BJ (cell line): Measurements from ENCODE around the gene ACVR1. TPM values are rescaled to one million over a fixed set of nuclear protein-coding genes. Genes with fewer than 3 reads are reported as not detected.

Experiments
- CTCF ChIA-PET: fragments of 350-600 bp; formaldehyde crosslinking; extraction: SDS; loops from one replicate; lab custom pipeline; 2021; ENCODE audit warnings: antibody characterized with exemption, inconsistent platforms; lab: Yijun Ruan, JAX
- POLR2A ChIA-PET: fragments of 300-600 bp; sonication (Branson Sonifier 250); formaldehyde crosslinking; extraction: SDS; loops from one replicate; lab custom pipeline; 2021; ENCODE audit warnings: antibody characterized with exemption; lab: Charles Lee
- DNase-seq: peaks from one replicate; pipeline ENCODE4 v3.0.0-alpha.2; 2011; ENCODE audit warnings: low read depth
- H3K27me3 ChIP-seq: 2 replicates; pipeline ENCODE4 v1.6.0; 2011; ENCODE audit warnings: low read length; ENCODE audit not compliant: control insufficient read depth, insufficient read depth
- H3K36me3 ChIP-seq: 2 replicates; pipeline ENCODE4 v1.5.1; 2011; ENCODE audit warnings: low read length; ENCODE audit not compliant: control insufficient read depth, insufficient read depth
- H3K4me3 ChIP-seq: 2 replicates; pipeline ENCODE4 v1.5.1; 2011; ENCODE audit warnings: low read depth, mild to moderate bottlenecking, control low read depth, low read length
- polyA plus RNA-seq: library from polyadenylated mRNA; depleted of rRNA; stranded (reverse); fragments of >200 nt; gene quantifications from 2 replicates; pipeline ENCODE4 v1.2.3, GENCODE V29; 2011
- TF ChIP-seq, protein P1 (sequence below): IDR thresholded peaks from 2 replicates; pipeline ENCODE4 v1.5.1; 2011; ENCODE audit warnings: low read depth, mild to moderate bottlenecking, control low read depth, inconsistent platforms, low read length, moderate library complexity; ENCODE audit not compliant: insufficient read depth

ACVR1 gene
- polyA plus RNA-seq, 1 experiment: 28.5 TPM

DNA sequence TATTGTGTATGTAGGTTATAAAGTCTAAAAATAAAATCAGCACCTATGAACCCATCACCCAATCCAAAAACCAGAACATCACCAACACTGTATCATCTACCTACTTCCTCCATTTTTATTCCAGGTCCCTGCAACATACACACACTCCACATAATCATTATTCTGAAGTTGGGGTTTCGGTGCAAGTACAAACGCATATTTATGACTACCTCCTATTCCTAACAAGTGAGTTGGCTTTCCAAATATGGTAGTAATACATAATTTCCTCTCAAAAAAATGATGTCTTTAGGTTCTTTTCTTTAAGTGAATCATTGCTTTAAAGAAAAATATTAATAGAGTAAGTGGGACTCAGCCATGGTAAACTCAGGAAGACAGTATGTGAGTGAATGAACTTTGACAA lies 3.3 kb downstream of the ACVR1 start:
- H3K4me3 ChIP-seq: no peak overlapping the region
- TF ChIP-seq, protein P1, sequence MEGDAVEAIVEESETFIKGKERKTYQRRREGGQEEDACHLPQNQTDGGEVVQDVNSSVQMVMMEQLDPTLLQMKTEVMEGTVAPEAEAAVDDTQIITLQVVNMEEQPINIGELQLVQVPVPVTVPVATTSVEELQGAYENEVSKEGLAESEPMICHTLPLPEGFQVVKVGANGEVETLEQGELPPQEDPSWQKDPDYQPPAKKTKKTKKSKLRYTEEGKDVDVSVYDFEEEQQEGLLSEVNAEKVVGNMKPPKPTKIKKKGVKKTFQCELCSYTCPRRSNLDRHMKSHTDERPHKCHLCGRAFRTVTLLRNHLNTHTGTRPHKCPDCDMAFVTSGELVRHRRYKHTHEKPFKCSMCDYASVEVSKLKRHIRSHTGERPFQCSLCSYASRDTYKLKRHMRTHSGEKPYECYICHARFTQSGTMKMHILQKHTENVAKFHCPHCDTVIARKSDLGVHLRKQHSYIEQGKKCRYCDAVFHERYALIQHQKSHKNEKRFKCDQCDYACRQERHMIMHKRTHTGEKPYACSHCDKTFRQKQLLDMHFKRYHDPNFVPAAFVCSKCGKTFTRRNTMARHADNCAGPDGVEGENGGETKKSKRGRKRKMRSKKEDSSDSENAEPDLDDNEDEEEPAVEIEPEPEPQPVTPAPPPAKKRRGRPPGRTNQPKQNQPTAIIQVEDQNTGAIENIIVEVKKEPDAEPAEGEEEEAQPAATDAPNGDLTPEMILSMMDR: no peak
- ChIA-PET CTCF (interaction anchor here (0.8 to 0.9 kb wide), 2 partner anchors 12 to 80 kb away, joined by 3 read pairs; no protein-coding TSS in a partner anchor), POLR2A (no interaction called here)
- no peak for DNase-seq
- H3K36me3 ChIP-seq: no peaks in the 10 kb centered on the region; the same call in 1 of the 2 replicates
- no peaks in the 10 kb centered on the region for H3K27me3 ChIP-seq

DNA sequence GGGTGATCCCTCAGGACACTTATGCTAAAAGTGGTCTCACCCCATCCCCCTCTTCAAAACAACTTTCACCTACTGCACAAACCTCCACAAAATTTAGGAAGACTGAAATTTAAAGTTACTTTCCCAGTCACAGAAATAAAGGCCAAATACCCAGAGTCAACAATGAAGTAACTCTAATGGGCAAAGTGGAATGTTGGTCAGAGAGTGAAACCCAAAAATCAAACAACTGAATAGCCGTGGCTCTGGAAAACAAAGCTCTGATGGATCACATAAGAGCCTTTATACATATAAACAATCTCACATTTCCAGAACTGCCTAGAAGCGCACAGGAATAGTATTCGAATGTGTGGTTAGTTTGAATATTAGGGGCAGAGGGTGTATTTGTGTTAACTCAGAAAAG lies 4.7 kb downstream of the ACVR1 start:
- TF ChIP-seq, protein P1: no peak
- ChIA-PET CTCF (interaction anchor here (0.9 to 1.1 kb wide), 2 partner anchors 13 to 98 kb away, joined by 3 read pairs; no protein-coding TSS in a partner anchor), POLR2A (no interaction called here)
- Histone ChIP-seq H3K4me3 (no peak overlapping the region), H3K36me3 (no peaks in the 10 kb centered on the region; the same call in 1 of the 2 replicates), H3K27me3 (no peaks in the 10 kb centered on the region)
- no peak for DNase-seq

DNA sequence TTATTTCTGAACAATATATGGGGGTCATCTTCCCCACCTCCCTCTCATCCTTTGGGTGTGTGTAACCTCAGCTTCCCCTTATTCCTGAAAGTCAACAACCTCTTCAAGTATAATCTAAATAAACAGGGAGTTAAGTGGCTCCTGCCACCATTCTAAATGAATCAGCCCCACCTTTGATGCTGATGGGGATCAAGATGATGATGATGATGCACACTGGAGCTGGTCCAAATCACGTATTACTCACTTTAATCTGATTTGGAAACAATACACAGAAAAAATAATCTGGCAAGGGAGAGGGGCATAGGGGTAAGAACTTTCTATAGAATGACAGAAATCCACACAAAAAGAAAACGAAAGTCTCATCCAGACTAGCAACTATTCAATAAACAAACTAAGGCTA lies 7.1 kb downstream of the ACVR1 start:
- TF ChIP-seq, protein P1: no peak
- Histone ChIP-seq H3K4me3 (no peak overlapping the region), H3K36me3 (no peaks in the 10 kb centered on the region; the same call in 1 of the 2 replicates), H3K27me3 (no peaks in the 10 kb centered on the region)
- CTCF ChIA-PET: interaction anchor here (1.0 kb wide), 1 partner anchor 8 kb away, joined by 5 read pairs; no protein-coding TSS in a partner anchor
- POLR2A ChIA-PET: no interaction called here
- DNase-seq: no peak

DNA sequence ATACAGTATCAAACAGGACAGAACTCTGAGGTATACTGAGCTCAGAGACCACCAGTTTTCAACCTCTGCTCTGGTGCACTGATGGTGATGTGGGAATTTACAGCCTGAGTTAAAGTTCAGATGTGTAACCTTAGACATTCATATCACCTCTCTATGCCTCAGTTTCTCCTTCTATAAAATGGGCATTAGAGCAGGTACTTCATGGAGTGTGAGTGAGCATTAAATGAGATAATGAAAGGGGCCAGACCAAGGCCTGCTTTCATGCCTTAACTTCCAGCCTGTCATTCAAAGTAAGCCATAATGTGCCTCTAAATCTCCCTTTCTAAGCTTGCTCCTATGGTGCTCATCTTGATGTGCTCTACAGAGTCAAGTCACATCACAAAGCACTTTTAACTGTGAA lies 8.4 kb downstream of the ACVR1 start:
- ChIA-PET POLR2A (no interaction called here), CTCF (interaction anchor here (1.0 kb wide), 1 partner anchor 9 kb away, joined by 4 read pairs; the partner anchor contains the start of gene ACVR1)
- Histone ChIP-seq H3K36me3 (no peaks in the 10 kb centered on the region; the same call in 1 of the 2 replicates), H3K27me3 (no peaks in the 10 kb centered on the region), H3K4me3 (no peak overlapping the region)
- TF ChIP-seq, protein P1: no peak
- no peak for DNase-seq

DNA sequence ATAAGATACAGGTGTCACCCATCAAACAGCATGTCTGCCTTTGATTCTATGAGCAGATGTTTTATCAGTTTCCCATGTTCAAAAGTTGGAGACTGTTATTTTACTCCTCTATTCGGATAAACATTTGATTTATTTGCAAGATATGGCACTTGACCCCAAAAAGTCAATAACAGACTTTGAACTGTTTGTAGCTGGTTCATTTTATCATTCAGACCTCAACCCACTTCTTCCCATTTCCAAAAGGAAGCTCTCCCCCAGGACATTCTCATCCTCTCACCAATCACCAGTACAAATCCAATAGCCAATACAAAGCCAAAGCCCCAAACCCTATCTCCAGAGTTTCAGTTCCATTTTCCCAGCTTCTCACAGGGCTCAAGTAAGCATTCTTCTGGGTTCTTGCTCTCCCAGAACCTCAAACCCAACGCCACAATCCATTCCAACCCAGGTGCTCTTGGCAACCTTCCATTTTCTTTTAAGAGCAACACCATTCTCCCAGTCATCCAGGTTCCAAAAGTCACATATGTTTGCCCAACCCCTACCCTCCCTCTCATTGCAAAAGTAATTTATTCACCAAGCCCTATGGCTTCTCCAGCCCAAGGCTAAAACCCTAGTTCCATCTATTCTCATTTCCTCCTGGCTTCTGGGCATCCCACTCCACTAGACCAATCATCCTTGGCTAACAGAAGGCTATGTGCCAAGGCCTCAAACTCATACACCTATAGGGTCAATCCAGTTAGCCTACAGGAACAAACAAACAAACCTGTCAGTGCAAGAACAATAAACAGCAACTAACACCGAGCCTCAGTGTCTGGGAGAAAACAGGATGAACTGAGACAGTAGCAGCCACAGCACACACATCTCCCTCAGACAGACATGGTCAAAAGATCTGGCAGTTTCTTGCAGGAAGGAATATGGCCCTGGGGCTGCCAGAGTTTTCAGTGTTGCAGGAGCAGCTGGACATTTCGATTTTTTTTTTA lies 9.2 kb downstream of the ACVR1 start:
- H3K4me3 ChIP-seq: no peak overlapping the region
- DNase-seq: no peak
- CTCF ChIA-PET: interaction anchor here (1.0 kb wide), 1 partner anchor 9 kb away, joined by 4 read pairs; the partner anchor contains the start of gene ACVR1
- H3K36me3 ChIP-seq: no peaks in the 10 kb centered on the region
- POLR2A ChIA-PET: no interaction called here
- TF ChIP-seq, protein P1: no peak
- H3K27me3 ChIP-seq: no peaks in the 10 kb centered on the region
